Fibroblast of the aortic adventitia (primary cell): ENCODE measurements around the gene UBE3B. TPM values are rescaled to one million over a fixed set of nuclear protein-coding genes. Genes with fewer than 3 reads are reported as not detected.

Experiments used
- DNase-seq: peaks from one replicate; pipeline ENCODE4 v3.0.0-alpha.2; 2010; ENCODE audit warnings: low read depth
- H3K4me3 ChIP-seq: 2 replicates; pipeline ENCODE4 v1.5.1; 2011; ENCODE audit warnings: low read depth, mild to moderate bottlenecking, control low read depth, low read length, moderate library complexity
- total RNA-seq: library from RNA; depleted of rRNA; stranded (reverse); fragments of >200 nt; gene quantifications from 2 replicates; pipeline ENCODE4 v1.2.3, GENCODE V29; 2012; ENCODE audit warnings: low replicate concordance
- TF ChIP-seq, protein P1 (sequence below): IDR thresholded peaks from 2 replicates; pipeline ENCODE4 v1.5.1; 2011; ENCODE audit warnings: mild to moderate bottlenecking, low read length, control low read depth, inconsistent platforms; ENCODE audit not compliant: insufficient read depth

The UBE3B gene
- total RNA-seq, 1 donor, result 43.0 TPM

DNA sequence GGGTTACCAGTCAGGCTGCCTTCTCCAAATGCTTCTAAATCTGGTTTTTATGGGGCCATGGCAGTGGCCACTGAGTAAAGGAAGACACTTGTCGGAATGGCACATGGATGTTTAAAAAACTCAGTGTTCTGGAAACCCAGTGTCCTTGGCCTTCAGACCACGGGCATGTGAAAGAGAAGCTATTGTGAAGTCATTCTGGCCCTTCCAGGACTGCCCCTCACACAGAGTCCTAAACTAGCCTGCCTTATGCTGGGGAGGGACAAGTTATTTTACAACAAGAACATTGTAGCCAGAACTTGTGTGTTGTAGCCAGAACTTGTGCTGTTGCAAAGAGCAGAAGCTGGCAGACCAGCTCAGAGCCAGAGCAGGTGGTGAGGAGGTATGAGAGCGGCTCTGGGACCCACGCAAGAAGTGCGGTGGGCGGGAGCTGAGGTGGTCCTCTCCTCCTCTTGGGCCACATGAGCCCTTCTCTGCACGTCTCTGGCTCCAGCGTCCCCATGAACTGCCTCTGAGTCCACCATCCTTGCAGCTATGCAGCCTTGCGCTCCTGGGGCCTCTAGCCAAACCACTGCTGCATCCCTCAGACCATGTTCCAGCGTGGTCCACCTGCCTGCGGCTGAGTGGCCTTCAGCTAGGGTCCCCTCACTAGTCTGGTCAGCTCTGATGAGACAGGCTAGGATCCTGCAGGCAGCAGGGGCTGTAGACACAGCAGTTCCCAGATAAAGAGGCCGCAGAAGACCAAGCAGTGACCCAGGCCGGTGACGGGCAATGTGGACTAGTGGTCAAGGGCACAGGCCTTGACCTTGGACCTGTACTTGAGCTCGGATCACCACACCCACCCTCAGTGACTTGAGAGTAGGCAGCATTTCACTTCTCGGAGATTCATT lies 63.3 kb downstream of the UBE3B start:
- H3K4me3 ChIP-seq, result no peak overlapping the region
- TF ChIP-seq, protein P1, sequence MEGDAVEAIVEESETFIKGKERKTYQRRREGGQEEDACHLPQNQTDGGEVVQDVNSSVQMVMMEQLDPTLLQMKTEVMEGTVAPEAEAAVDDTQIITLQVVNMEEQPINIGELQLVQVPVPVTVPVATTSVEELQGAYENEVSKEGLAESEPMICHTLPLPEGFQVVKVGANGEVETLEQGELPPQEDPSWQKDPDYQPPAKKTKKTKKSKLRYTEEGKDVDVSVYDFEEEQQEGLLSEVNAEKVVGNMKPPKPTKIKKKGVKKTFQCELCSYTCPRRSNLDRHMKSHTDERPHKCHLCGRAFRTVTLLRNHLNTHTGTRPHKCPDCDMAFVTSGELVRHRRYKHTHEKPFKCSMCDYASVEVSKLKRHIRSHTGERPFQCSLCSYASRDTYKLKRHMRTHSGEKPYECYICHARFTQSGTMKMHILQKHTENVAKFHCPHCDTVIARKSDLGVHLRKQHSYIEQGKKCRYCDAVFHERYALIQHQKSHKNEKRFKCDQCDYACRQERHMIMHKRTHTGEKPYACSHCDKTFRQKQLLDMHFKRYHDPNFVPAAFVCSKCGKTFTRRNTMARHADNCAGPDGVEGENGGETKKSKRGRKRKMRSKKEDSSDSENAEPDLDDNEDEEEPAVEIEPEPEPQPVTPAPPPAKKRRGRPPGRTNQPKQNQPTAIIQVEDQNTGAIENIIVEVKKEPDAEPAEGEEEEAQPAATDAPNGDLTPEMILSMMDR, result no peak
- no peak for DNase-seq

DNA sequence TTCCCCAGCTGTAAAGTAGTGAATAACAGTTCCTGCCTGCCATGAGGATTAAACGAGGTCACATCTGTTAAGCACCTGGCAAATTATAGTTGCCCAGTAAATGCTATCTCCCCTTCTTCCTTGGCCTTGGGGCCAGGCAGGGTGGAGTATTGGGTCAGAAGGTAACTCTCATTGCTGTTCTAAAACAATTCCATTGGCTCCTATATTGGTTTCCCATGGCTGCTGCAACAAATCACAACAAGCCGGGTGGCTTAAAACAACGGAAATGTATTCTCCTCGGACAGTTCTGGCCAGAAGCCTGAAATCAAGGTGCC lies 63.9 kb downstream of the UBE3B start:
- no peak for DNase-seq
- TF ChIP-seq, protein P1, result no peak
- H3K4me3 ChIP-seq, result no peak overlapping the region

DNA sequence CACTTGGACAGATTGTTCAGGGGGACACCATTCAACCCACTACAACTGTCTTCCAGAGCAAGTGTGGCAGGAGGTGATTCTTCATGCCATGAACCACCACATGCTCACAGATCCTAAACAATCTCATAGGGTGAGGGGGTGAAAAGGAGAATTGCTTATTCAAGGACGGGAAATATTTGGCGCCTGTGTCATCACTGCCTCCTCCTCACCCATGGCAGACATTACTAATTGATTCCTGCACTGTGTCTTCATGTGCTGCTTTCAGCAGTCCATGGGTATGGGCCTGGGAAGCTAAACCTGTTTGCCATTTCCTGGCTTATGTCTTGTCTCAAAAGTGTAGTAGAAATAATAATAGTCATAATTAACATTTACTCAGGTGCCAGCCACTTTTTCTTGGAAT lies 64.6 kb downstream of the UBE3B start:
- H3K4me3 ChIP-seq, result no peak overlapping the region
- peak; percentile 27 for DNase-seq

DNA sequence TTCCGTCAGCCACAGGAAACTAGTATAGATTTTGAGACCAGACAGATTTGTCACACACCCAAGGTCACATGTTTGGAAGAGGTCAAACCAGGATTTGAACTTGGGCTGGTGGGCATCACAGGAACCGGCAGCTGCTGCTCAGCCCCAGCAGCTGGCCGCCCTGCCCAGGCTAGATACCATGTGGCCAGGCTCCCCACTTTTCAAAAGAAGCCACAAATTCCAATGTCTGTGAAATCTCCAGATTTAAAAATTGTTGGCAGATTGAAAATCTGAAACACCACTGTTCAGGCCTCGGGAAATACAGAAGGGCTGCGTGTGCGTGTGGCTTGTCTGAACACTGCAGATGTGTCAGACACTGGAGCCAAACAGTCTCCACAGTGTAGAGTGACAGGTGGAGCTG lies 65.4 kb downstream of the UBE3B start:
- no peak for DNase-seq
- TF ChIP-seq, protein P1, result no peak
- H3K4me3 ChIP-seq, result no peak overlapping the region

More for the DNA sequence above, 64.6 kb downstream of the UBE3B start:
- TF ChIP-seq, protein P1, result no peak

DNA sequence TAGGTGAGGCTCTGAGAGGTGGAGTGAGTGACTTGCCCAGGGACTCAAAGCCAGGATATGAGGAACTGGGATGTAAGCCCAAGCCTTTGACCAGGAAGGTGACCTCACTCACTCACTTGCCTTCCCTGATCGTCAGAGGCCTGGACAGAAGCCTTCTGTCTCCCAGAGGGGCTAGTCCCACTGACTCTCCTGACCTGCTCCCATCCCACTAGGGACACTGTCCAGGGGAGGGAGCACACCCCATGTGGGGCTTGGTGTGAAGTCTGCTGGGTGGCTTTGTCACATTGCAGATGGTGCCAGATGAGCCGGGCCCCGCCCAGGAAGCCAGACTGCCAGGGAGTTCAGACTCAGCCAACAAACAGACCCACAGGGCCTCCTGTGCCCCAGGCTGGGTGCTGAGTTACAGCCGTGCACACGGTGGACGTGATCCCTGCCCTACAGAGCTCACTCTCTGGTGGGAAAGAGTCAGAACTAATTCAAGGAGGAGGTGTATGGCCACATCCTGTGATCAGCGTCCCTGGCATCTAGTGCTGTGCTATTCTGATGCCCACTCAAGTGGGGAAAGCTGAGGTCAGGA lies 67.6 kb downstream of the UBE3B start:
- H3K4me3 ChIP-seq, result no peak overlapping the region
- TF ChIP-seq, protein P1, result no peak
- DNase-seq, result peak; percentile 30

DNA sequence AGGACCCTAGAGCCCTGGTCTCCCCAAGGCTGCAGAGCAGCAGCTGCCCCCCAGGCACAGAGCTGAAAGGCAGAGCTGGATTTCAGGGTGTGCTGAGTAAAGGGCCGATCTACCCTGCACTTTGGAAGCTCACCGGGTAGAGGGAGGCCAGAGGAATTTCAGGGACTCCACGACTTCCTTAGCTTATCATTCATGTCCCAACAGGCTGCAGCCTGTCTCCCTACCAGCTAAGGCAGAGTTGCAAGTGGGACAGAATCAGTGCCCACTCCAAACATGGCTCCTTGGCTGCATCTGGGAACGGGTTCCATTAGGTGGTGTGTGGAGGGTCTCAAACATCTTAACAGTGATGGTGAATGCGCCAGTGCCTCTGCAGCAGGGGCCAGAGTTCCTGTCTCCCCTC lies 68.4 kb downstream of the UBE3B start:
- TF ChIP-seq, protein P1, result no peak
- no peak overlapping the region for H3K4me3 ChIP-seq
- DNase-seq, result no peak

DNA sequence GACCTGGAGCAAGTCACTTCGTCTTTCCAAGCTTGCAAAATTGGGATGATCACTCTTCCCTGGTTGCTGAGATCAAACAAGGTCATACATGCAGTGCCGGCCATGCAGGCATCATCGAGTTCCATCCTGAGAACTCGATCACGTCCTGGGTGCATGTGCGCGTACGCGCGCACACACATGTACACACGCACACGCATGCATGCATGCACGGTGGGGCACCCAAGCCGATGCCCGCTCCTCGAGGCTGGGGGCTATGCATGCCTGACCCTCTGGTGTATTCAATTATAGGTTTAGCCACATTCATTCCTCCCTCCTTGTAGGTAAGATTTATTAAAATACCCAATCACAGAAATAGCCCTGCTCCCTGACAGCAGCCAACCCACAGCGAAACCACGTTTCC lies 69.9 kb downstream of the UBE3B start:
- DNase-seq, result no peak

More for the DNA sequence above, 69.9 kb downstream of the UBE3B start:
- H3K4me3 ChIP-seq, result no peak overlapping the region
- TF ChIP-seq, protein P1, result no peak
